Activated T-helper 9 cell treated with anti-CD3 and anti-CD28 coated beads, Interleukin-2, amount 50 U/mL, for 16 hours (primary cell): ENCODE results near the gene MOCS3.

Experiments
- DNase-seq: peaks from one replicate; pipeline ENCODE4 v3.0.0-alpha.2; 2020; ENCODE audit warnings: low read depth

The MOCS3 gene

DNA sequence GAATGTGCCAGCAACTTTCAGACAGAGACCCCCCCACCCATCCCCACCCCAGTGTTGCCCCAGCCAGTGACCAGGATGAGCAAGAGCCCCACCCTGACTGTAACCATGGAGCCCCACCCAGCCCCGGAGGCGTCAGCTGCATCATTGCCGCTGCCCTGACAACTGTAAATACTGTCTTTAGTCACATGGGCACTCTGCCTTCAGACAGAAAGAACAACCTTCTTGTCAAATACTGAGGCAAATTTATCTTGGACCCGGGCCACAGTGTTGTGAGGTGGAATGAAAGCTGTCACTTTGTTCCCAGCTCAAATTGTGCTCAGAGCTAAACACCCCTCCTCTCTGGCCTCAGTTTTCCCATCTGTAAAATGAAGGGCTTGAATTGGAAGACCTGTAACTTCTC is 23.7 kb downstream of the MOCS3 start:
- no peak for DNase-seq

- DNase-seq: no peak
Measured at GRCh38 chr20:50983321-50983720, 24.7 kb downstream of the MOCS3 start.

DNA sequence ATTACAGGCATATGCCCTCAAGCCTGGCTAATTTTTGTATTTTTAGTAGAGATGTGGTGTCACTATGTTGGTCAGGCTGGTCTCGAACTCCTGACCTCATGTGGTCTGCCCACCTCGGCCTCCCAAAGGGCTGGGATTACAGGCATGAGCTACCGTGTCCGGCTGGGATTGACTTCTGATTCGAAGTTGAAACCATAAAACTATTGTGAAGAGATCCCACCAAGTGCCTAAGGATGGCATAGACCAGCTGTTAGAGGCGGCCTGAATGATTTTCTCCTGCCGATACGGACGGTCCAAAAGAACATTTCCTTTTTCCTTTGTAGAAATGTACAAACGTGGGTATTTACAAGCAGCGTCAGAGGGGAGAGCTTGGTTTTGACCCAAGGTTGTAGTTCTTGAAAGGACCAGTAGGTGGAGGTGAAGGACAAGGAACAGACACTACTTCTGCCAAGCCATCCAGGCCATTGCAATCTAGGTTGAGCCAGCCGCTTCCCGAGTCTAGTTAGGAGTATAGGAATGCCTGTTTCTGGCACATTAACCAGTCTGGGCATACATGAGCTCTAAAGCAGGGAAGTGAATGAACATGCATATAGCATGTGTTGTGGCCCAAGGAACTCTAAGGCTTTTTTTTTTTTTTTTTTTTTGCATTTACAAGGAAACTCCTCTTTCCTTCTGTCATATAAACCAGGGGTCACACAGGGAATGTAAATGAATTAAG is 29.0 kb downstream of the MOCS3 start:
- peak; percentile 10 for DNase-seq

DNA sequence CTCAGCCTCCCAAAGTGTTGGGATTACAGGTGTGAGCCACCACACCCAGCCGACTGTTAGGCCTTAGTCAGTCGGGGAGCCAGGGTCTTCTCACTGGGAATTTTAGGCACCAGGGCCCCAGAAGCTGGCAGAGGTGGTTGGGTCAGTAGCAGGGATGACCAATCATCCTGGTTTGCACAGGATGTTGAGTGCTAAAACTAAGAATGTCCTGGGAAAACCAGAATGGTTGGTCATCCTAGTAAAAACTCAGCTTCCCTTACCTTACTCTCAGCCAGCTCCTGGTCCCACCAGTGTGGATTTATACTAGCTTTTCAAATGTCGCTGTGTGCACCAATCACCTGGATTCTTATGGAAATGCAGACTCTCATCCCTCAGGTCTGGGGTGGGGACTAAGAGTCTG is 32.5 kb downstream of the MOCS3 start:
- DNase-seq: no peak

DNA sequence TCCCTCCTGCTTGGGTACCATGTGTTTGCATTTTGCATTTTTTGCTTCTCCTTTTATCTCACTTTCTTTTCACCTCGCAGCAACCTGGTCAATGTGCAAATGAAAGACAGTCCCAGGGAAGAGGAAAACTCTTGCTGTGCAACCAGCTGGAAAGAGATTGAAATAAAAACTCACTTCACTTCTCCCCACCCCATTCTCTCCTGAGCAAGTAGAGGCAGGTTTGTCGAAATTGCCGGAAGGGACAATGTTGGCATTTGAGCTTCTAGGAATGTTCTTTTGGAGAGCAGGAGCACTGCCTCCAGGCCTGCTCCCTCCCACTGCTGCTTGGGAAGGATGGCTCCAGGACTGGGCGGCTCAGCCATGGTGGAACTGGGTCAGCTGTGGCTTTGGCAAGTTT is 33.7 kb downstream of the MOCS3 start:
- DNase-seq: no peak

- no peak for DNase-seq
Measured at GRCh38 chr20:50992733-50993457, 34.3 kb downstream of the MOCS3 start.

- no peak for DNase-seq
Measured at GRCh38 chr20:50993876-50994275, 35.3 kb downstream of the MOCS3 start.

DNA sequence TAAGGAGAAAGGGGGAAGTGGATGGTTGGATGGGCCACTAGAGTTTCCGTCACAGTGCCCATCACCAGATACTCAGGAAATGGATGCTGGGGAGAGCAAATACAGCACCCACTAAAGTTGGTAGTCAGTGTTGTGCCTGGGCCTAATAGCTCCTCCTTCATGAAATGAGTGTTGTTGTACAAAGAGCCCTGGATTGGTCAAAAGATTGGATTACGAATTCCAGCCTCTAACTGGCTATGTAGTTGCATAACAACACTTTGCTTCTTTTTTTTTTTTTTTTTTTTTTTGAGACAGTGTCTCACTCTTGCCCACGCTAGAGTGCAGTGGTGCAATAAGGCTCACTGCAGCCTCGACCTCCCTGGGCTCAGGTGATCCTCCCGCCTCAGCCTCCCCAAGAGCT is 36.9 kb downstream of the MOCS3 start:
- DNase-seq: no peak

GRCh38 chr20:50996901-50997865 is 38.6 kb downstream of the MOCS3 start:
- no peak for DNase-seq

GRCh38 chr20:50999355-50999754 is 40.7 kb downstream of the MOCS3 start:
- DNase-seq: no peak

DNA sequence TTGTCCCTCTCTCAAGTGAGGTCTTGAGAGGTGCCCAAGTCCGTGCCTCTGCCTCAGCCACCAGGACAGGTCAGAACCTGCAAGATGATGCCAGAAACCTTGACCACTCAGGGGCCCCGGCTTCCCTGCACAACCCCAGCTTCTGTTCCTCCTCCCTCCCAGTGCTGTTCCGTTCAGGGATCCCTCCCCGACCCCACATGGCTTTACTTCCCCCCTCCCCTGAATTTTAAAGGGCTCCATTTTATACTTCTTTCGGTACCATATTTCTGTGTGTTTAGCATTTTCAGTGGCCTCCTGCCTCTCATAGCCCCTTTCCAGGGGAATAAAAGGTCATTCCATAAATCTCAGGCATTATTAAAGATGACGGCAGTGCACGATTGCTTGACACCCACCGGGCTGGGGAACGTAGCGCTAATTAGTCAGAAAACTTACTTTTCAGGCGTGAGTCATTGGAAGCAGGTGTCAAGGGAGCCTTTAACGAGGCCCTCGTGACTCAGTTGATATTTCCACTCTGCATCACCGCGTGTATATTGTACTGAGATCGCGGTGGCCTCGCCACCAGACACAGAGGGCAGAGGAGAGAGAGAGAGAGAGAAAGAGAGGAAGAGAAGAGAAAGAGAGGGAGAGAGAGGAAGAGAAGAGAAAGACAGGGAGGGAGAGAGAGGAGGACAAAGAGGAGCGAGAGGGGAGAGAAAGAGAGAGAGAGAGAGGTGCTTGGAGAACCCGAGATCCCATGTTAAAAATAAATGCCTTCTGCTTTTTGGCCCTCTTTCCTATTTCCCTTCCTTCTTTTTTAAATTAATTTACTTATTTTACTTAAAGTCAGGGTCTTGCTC is 43.0 kb downstream of the MOCS3 start:
- DNase-seq: no peak

DNA sequence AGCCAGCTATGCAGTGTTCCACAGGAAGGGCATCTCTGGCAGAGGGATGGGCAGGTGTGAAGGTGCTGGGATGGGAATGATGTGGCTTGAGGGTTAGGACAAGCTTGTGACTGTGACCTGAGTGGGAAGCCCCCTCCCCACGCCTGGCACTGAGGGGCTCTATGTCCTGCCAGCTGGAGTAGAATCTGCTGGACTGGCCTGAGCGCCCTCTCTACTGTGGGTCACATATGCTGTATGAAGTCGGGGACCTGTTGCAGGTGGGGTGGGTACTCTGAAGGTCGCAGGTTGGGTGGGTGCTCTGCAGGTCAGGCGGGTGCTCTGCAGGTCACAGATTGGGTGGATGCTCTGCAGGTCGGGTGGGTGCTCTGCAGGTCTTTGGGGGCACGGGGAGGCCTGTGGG is 44.0 kb downstream of the MOCS3 start:
- DNase-seq: no peak

GRCh38 chr20:51003753-51004152 is 45.1 kb downstream of the MOCS3 start:
- DNase-seq: no peak

DNA sequence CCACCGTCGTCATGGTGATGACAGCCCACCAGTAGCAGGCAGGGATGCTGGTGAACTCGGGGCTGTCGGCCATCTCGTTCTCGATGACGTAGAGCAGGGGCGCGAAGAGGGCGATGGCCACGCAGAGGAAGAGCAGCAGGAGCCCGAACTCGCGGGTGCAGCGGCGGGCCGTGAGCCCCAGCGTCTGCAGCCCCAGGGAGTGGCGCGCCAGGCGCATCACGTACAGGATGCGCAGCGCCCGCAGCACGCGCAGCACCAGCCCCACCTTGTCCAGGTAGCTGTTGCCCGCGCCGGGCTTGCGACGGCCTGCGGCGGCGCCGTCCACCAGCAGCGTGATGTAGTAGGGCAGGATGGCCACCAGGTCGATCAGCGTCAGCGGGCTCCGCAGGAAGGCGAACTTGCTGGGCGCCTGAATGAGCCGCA is 45.7 kb downstream of the MOCS3 start:
- no peak for DNase-seq

- no peak for DNase-seq
Measured at GRCh38 chr20:51004781-51005180, 46.2 kb downstream of the MOCS3 start.

DNA sequence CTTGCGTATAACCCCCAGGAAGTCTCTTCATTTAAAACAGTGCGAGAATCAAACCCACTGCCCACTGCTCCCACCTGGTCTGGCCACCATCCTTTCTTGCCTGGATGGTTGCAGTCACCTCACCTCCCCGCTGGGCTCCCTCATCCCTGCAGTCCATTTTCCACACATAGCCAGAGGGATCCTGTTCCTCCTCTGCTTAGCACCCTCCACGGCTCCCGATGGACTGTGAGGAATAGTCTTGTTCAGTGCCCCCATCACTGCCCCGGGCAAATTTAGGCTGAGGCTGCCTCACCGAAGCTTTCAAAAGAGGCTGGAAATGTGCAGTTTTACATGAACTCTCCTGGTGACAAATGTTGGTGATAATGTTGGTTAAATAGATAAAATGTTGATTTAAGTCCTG is 46.6 kb downstream of the MOCS3 start:
- DNase-seq: no peak

GRCh38 chr20:51008718-51009117 is 50.1 kb downstream of the MOCS3 start:
- DNase-seq: no peak

- DNase-seq: no peak
Measured at GRCh38 chr20:51009303-51010042, 50.9 kb downstream of the MOCS3 start.

GRCh38 chr20:51010043-51010365 is 51.4 kb downstream of the MOCS3 start:
- DNase-seq: no peak

DNA sequence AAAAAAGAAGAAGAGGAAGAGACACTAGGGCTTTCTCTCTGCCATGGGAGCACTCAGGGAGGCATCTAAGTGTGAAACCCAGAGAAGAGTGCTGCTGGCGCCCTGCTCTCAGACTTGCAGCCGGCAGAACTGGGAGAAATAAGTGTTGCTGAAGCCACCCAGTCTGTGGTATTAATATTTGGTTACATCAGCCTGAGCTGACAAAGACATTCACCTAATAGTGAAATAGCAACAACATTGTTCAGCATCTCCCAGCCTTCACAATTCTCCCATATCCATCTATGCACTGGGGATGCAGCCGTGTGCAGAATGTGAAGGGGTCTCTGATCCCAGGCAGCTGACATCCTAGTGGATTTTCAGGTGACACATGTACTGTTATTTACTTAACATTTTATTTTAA is 52.3 kb downstream of the MOCS3 start:
- DNase-seq: no peak

DNA sequence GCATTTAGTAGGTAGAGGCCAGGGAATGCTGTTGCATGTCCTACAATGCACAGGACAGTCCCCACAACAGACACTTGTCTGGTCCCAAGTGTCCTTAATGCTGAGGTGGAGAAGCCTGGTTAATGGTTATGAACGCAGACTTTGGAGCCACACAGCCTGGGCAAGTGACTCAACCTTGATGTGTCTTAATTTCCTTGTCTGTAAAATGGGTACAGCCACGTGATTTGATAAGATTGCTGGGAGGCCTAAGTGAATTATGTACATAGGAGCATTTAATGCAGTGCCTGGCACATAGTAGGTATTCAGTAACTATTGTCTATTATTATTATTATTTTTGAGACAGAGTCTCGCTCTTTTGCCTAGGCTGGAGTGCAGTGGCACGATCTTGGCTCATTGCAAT is 52.9 kb downstream of the MOCS3 start:
- no peak for DNase-seq
